ENCODE measurements around the gene CHD9.

DNA sequence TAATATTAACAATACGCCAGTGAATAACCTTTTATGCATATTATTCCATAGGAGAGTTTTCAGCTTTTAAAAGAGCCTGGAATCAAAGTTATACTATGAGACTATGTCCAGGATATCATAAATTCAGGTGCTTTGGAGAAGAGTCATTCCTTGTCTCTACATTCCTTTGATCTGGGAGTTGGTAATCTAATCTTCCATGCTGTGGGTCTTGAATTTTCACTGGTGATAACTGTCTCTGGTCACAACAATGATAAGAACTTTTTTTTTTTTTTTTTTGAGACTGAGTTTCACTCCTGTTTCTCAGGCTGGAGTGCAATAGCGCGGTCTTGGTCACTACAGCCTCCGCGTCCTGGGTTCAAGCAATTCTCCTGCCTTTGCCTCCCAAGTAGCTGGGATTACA, 50.8 kb downstream of the CHD9 start:
- TF ChIP-seq POLR2A (IDR thresholded peaks at IDR 0.05; ENCODE audit: low read depth, low read length): no peak
- no peak for TF ChIP-seq POLR2AphosphoS5 (IDR thresholded peaks at IDR 0.05; ENCODE audit: low read depth, low read length)
